Spinal cord (tissue), 10 donors: ENCODE measurements around the gene PIK3R5. TPM values are rescaled to one million over a fixed set of nuclear protein-coding genes. Genes with fewer than 3 reads are reported as not detected.

Experiments
- DNase-seq, 6 donors: peaks; one replicate each; pipeline versions ENCODE4 v3.0.0 to v3.0.0-alpha.2; 2013 to 2015; ENCODE audit warnings: low spot score in 6 of 6, low read depth in 4 of 6
- H3K27ac ChIP-seq: one replicate; pipeline ENCODE4 v1.5.1; 2013; ENCODE audit warnings: low read depth, low read length, control low read depth
- H3K27me3 ChIP-seq: one replicate; pipeline ENCODE4 v1.6.1; 2013; ENCODE audit warnings: low read length; ENCODE audit not compliant: control insufficient read depth, insufficient read depth
- H3K36me3 ChIP-seq: one replicate; pipeline ENCODE4 v1.6.1; 2013; ENCODE audit warnings: low read length; ENCODE audit not compliant: control insufficient read depth, insufficient read depth
- H3K4me1 ChIP-seq: one replicate; pipeline ENCODE4 v1.6.1; 2013; ENCODE audit warnings: low read length; ENCODE audit not compliant: control insufficient read depth, insufficient read depth
- H3K4me3 ChIP-seq: one replicate; pipeline ENCODE4 v1.5.1; 2013; ENCODE audit warnings: low read depth, low read length, control low read depth
- H3K9me3 ChIP-seq: one replicate; pipeline ENCODE4 v1.6.1; 2013; ENCODE audit warnings: low read length; ENCODE audit not compliant: control insufficient read depth, insufficient read depth
- WGBS: methylation state at CpG from one replicate; pipeline ENCODE4 v1.1.5; 2013; ENCODE audit warnings: missing lambda C conversion rate; ENCODE audit not compliant: insufficient coverage; 5-methylcytosine and 5-hydroxymethylcytosine counted together
- polyA plus RNA-seq, 2 donors: library from polyadenylated mRNA; unstranded; fragments of 120-200 nt; gene quantifications; one replicate each; pipeline ENCODE4 v1.2.1, GENCODE V29; 2013; ENCODE audit not compliant: insufficient read length in 2 of 2
- total RNA-seq, 2 donors: library from RNA; depleted of rRNA in 1 of 2; stranded (reverse); fragments of 120-200 nt in 1 of 2; fragments of >200 nt in 1 of 2; gene quantifications; one replicate each; pipeline versions ENCODE4 v1.2.3 to v1.2.4, GENCODE V29; 2013 to 2014
- donor health status: healthy.

Gene PIK3R5
- total and polyA plus RNA-seq, 4 donors: 2.5 to 3.3 (median 2.7) TPM

DNA sequence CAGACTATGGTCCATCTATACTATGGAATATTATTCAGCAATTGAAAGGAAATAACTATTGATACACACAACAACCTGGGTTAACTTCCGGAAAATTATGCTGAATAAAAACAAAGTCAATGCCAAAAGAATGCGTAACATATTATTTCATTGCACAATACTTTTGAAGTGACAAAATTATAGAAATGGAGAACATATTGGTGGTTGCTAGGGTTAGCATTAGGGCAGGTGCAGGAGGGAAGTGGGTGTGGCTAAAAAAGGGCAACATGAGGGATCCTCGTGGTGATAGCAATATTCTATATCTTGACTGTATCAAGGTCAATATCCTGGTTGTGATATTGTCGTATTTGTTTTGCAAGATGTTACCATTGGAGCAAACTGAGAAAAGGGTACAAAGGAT lies 34.9 kb downstream of the PIK3R5 start:
- no CpG with 5 or more reads among the region's 4 CpGs for WGBS
- H3K4me1 ChIP-seq: no peaks in the 10 kb centered on the region
- H3K4me3 ChIP-seq: no peak overlapping the region
- H3K27ac ChIP-seq: no peak overlapping the region
- no peak for DNase-seq
- no peaks in the 10 kb centered on the region for H3K27me3 ChIP-seq
- peaks cover 8% of the 10 kb centered on the region for H3K9me3 ChIP-seq
- H3K36me3 ChIP-seq: no peaks in the 10 kb centered on the region

DNA sequence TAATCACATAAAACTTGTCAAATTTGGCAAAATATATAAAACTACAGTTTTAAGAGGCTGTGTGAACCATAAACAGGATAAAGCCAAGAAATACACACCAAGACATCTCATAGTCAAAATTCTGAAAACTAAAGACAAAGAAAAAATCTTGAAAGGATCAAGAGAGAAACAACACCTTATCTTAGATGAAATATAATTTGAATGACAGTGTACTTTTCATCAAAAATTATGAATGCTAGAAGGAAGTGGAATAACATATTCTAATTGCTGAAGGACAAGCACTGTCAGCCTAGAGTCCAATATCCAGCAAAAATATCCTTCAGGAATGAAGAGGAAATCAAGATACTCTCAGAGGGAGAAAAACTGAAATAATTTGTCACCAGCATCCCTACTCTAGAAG lies 37.2 kb downstream of the PIK3R5 start:
- no peaks in the 10 kb centered on the region for H3K36me3 ChIP-seq

DNA sequence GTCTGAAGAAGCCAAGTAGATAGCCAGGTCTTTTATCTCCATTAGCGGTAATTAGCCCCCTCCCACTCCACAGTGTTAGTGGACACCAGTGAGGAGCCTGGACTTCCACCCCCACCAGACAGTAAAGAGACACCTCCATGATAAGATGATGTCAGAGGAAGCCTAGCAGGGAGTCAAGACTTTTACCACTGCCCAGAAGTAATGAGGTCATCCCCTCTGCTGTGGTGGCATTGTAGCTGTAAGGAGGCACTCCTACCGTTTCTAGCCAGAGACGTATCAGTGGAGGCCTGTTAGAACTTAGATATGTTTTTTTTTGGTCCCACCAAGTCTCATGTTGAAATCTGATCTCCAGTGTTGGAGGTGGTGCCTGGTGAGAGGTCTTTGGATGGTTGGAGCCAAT lies 38.1 kb downstream of the PIK3R5 start:
- no peak overlapping the region for H3K4me3 ChIP-seq
- H3K36me3 ChIP-seq: no peaks in the 10 kb centered on the region
- H3K4me1 ChIP-seq: no peaks in the 10 kb centered on the region
- H3K27me3 ChIP-seq: no peaks in the 10 kb centered on the region
- H3K9me3 ChIP-seq: peaks cover 8% of the 10 kb centered on the region
- 100% methylated on average over 2 of the region's 3 CpGs for WGBS
- DNase-seq: no peak
- H3K27ac ChIP-seq: no peak overlapping the region

More for the DNA sequence above, 37.2 kb downstream of the PIK3R5 start:
- Histone ChIP-seq H3K27me3 (no peaks in the 10 kb centered on the region), H3K9me3 (peaks cover 8% of the 10 kb centered on the region), H3K4me1 (no peaks in the 10 kb centered on the region), H3K4me3 (no peak overlapping the region), H3K27ac (no peak overlapping the region)
- DNase-seq: no peak

DNA sequence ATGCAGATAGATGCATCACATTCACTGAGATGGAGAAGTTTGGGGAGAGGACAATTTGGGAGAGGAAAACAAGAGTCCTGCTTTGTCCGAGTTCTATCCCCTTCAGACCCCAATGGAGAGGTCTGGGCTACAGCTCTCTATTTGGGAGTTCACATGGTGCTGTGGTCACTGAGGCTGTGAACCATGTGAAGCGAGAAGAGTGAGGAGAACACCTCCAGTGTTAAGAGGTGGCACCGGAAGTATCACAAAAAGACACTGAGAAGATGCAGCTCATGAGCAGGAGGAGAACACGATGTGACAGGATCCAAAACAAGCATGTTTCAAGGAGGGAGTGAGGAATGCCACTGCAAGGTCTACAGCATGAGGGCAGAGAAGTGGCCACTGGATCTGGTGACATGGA lies 39.7 kb downstream of the PIK3R5 start:
- Histone ChIP-seq H3K27ac (no peak overlapping the region), H3K36me3 (no peaks in the 10 kb centered on the region), H3K9me3 (peaks cover 8% of the 10 kb centered on the region), H3K4me3 (no peak overlapping the region), H3K27me3 (no peaks in the 10 kb centered on the region), H3K4me1 (no peaks in the 10 kb centered on the region)
- WGBS: 78% methylated on average over 3 of the region's 4 CpGs
- DNase-seq: no peak

- H3K36me3 ChIP-seq: no peaks in the 10 kb centered on the region
- H3K4me1 ChIP-seq: no peaks in the 10 kb centered on the region
Observed at GRCh38 chr17:8925141-8925540, 40.4 kb downstream of the PIK3R5 start.

GRCh38 chr17:8924595-8924994 lies 40.9 kb downstream of the PIK3R5 start:
- no peak overlapping the region for H3K27ac ChIP-seq
- no peaks in the 10 kb centered on the region for H3K27me3 ChIP-seq
- no peaks in the 10 kb centered on the region for H3K36me3 ChIP-seq
- 73% methylated on average over 5 of the region's 6 CpGs for WGBS
- H3K9me3 ChIP-seq: peaks cover 8% of the 10 kb centered on the region
- H3K4me1 ChIP-seq: no peaks in the 10 kb centered on the region
- H3K4me3 ChIP-seq: no peak overlapping the region
- no peak for DNase-seq

More at GRCh38 chr17:8925141-8925540, 40.4 kb downstream of the PIK3R5 start:
- H3K27ac ChIP-seq: no peak overlapping the region
- H3K9me3 ChIP-seq: peaks cover 8% of the 10 kb centered on the region
- no peak for DNase-seq
- H3K4me3 ChIP-seq: no peak overlapping the region
- no peaks in the 10 kb centered on the region for H3K27me3 ChIP-seq

DNA sequence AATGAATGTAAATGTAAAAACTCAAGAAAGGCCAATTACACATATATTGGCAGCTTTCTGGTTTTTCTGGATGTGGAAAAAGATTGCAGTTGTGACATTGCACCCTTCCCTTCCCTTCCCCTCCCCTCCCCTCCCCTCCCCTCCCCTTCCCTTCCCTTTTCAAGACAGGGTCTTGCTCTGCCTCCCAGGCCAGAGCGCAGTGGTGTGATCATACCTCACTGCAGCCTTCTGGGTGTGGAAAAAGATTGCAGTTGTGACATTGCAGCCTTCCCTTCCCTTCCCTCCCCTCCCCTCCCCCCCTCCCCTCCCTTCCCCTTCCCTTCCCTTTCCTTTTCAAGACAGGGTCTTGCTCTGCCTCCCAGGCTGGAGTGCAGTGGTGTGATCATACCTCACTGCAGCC lies 41.7 kb downstream of the PIK3R5 start:
- H3K27ac ChIP-seq: no peak overlapping the region
- no peaks in the 10 kb centered on the region for H3K36me3 ChIP-seq
- no peaks in the 10 kb centered on the region for H3K27me3 ChIP-seq
- no peaks in the 10 kb centered on the region for H3K4me1 ChIP-seq
- no peak for DNase-seq
- peaks cover 7% of the 10 kb centered on the region for H3K9me3 ChIP-seq
- no CpG with 5 or more reads among the region's 1 CpG for WGBS
- no peak overlapping the region for H3K4me3 ChIP-seq

DNA sequence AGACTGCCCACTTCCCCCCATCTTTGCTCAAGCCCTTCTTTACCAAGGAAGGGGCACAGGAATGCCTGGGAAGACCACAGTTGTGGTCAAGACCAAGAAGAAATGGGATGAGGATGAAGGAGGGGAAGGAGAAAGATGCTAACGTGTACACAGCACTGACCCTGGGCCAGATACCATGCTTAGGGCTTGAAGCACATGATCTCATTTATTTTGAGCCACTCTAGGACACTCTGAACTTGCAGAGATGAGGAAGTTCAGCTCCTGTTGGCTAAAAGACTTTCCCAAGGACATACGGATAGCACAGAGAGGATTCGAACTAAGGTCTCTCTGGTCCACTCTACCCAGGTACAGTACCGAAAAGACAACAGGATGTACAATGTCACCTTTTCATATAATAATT lies 42.6 kb downstream of the PIK3R5 start:
- no peak for DNase-seq
- Histone ChIP-seq H3K27ac (no peak overlapping the region), H3K4me3 (no peak overlapping the region), H3K4me1 (no peaks in the 10 kb centered on the region), H3K9me3 (peaks cover 3% of the 10 kb centered on the region), H3K27me3 (no peaks in the 10 kb centered on the region), H3K36me3 (no peaks in the 10 kb centered on the region)
- 84% methylated on average over 3 of the region's 4 CpGs for WGBS

DNA sequence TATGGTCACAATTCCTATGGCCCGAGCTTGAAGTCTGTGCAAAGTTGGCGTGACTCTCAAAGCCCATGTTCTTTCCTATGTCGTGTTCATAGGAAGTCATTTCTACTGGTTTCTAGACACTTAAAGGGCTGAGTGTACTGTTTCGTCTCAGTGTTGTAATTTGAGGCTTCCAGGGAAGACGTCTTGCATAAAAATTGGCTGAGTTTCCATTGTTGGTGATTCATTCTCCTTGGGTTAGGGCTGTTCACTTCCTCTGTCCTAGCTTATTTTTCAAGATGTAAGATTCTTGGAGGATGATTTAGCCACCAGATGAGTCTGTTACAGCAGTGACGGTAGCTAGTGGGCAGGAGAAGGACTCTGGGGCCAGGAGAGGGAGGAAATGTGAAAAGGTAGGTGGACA lies 43.1 kb downstream of the PIK3R5 start:
- H3K9me3 ChIP-seq: peaks cover 2% of the 10 kb centered on the region
- no peaks in the 10 kb centered on the region for H3K4me1 ChIP-seq
- DNase-seq: no peak
- H3K27ac ChIP-seq: no peak overlapping the region
- H3K27me3 ChIP-seq: no peaks in the 10 kb centered on the region
- H3K36me3 ChIP-seq: no peaks in the 10 kb centered on the region
- no peak overlapping the region for H3K4me3 ChIP-seq
- 71% methylated on average over 6 of the region's 6 CpGs for WGBS

DNA sequence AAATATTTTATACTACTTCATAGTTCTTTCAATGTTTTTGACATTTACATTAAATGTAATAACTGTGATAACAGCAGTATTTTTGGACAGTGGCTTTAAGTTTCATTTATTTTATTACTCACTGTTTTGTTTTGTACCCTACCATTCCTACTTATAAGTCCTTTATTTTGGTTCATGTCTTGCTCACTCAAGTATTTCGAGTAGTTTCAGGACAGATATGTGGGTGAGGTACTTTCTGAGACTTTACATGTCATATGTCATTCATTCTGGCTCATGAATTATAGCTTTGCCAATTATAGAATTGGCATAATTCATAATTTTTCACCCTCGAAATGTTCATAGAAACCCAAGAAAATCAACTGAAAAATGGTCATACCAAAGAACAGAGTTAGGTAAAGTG lies 44.4 kb downstream of the PIK3R5 start:
- Histone ChIP-seq H3K27ac (no peak overlapping the region), H3K4me3 (no peak overlapping the region), H3K9me3 (no peaks in the 10 kb centered on the region), H3K36me3 (no peaks in the 10 kb centered on the region), H3K27me3 (no peaks in the 10 kb centered on the region), H3K4me1 (no peaks in the 10 kb centered on the region)
- DNase-seq: no peak
- WGBS: no CpG with 5 or more reads among the region's 2 CpGs
